GM23248 (cell line): Measurements from ENCODE around the gene MYO1H. TPM values are rescaled to one million over a fixed set of nuclear protein-coding genes. Genes with fewer than 3 reads are reported as not detected.

Experiments used
- DNase-seq: peaks from one replicate; pipeline ENCODE4 v3.0.0-alpha.2; 2015
- H2AFZ ChIP-seq: fragments of 200-600 bp; sonication (generic); 2 replicates; pipeline ENCODE4 v1.6.1; 2016; ENCODE audit warnings: antibody characterized with exemption
- H3F3A ChIP-seq: fragments of 200-600 bp; sonication (generic); 2 replicates; pipeline ENCODE4 v1.6.1; 2016; ENCODE audit warnings: mild to moderate bottlenecking, antibody characterized with exemption, mixed run types; ENCODE audit not compliant: insufficient read depth
- H3K27ac ChIP-seq: fragments of 200-600 bp; sonication (generic); 2 replicates; pipeline ENCODE4 v1.5.1; 2016; ENCODE audit warnings: mild to moderate bottlenecking
- H3K27me3 ChIP-seq: fragments of 200-600 bp; sonication (generic); replicated peaks from 2 replicates; pipeline ENCODE4 v1.6.1; 2016; ENCODE audit warnings: mild to moderate bottlenecking; ENCODE audit not compliant: insufficient read depth
- H3K36me3 ChIP-seq: fragments of 200-600 bp; sonication (generic); 2 replicates; pipeline ENCODE4 v1.6.1; 2016; ENCODE audit warnings: low read depth, mild to moderate bottlenecking
- H3K4me1 ChIP-seq: fragments of 200-600 bp; sonication (generic); 2 replicates; pipeline ENCODE4 v1.6.1; 2016; ENCODE audit warnings: mild to moderate bottlenecking; ENCODE audit not compliant: insufficient read depth
- H3K4me2 ChIP-seq: fragments of 200-600 bp; sonication (generic); one replicate; pipeline ENCODE4 v1.6.1; 2016; ENCODE audit warnings: mild to moderate bottlenecking; ENCODE audit not compliant: unreplicated experiment
- H3K4me3 ChIP-seq: fragments of 200-600 bp; sonication (generic); 2 replicates; pipeline ENCODE4 v1.5.1; 2016; ENCODE audit warnings: mild to moderate bottlenecking
- H3K79me2 ChIP-seq: fragments of 200-600 bp; sonication (generic); 2 replicates; pipeline ENCODE4 v1.6.1; 2016; ENCODE audit warnings: mild to moderate bottlenecking; ENCODE audit not compliant: insufficient read depth
- H3K9ac ChIP-seq: fragments of 200-600 bp; sonication (generic); 2 replicates; pipeline ENCODE4 v1.6.1; 2016; ENCODE audit warnings: mild to moderate bottlenecking
- H3K9me2 ChIP-seq: fragments of 200-600 bp; sonication (generic); 2 replicates; pipeline ENCODE4 v1.6.1; 2016; ENCODE audit warnings: mixed run types, mild to moderate bottlenecking, moderate library complexity; ENCODE audit not compliant: insufficient read depth
- H3K9me3 ChIP-seq: fragments of 200-600 bp; sonication (generic); one replicate; pipeline ENCODE4 v1.6.1; 2017; ENCODE audit warnings: low read depth
- H4K20me1 ChIP-seq: fragments of 200-600 bp; sonication (generic); 2 replicates; pipeline ENCODE4 v1.6.0; 2016; ENCODE audit not compliant: insufficient read depth
- EZH2 ChIP-seq: fragments of 200-600 bp; sonication (generic); IDR thresholded peaks from 2 replicates; pipeline ENCODE4 v1.6.1; 2018; ENCODE audit warnings: antibody characterized with exemption, mild to moderate bottlenecking; ENCODE audit not compliant: insufficient read depth, poor library complexity, severe bottlenecking
- EZH2phosphoT487 ChIP-seq: fragments of 200-600 bp; sonication (generic); IDR thresholded peaks from 2 replicates; pipeline ENCODE4 v1.6.1; 2018; ENCODE audit warnings: antibody characterized with exemption, moderate library complexity, mild to moderate bottlenecking, low read depth; ENCODE audit not compliant: insufficient read depth
- WGBS, 2 experiments: methylation state at CpG; one replicate each; pipeline ENCODE4 v1.1.6; 2015 to 2017; ENCODE audit warnings: low lambda C conversion rate in 2 of 2, low coverage in 1 of 2; ENCODE audit errors: missing lambda C conversion rate in 2 of 2; 5-methylcytosine and 5-hydroxymethylcytosine counted together
- in situ Hi-C: fragments of 300-500 bp; cut with MboI; formaldehyde crosslinking; loops from 2 replicates; pipeline ENCODE4 v1.15.0; 2020
- polyA plus RNA-seq: library from polyadenylated mRNA; unstranded; fragments of >200 nt; fragmentation: Nextera tagmentation; extraction: Ambion mirVana; gene quantifications from 2 replicates; pipeline ENCODE4 v1.2.1, GENCODE V29; 2016
- total RNA-seq: library from RNA; depleted of rRNA; stranded (reverse); fragments of >200 nt; shearing (Covaris generic); gene quantifications from 2 replicates; pipeline ENCODE4 v1.2.3, GENCODE V29; 2014

MYO1H gene
- total and polyA plus RNA-seq, 2 experiments from 2014 or later, result not detected

DNA sequence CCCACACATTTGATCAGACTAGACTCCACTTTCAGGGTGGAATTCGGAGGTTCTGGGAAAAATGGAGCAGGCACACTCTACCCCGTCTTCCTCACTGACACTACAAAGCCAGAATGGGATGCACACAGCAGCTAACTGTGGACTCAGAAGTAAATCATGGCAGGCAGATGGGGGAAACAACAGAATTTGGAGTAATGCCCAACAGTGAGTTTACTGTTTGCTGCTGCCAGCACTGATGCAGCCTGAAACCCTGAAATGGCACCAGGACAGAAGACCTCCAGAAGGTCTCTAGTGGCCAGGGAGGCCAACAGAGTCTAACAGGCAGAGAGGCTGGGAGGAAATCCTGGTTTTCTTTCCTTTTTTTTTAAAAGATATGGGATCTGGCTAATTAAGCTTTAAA, 104.8 kb downstream of the MYO1H start:
- DNase-seq, result peak; percentile 53
- Histone ChIP-seq H3K27ac (peak overlapping the region; percentile 35; the same call in 1 of the 2 replicates), H3F3A (peaks cover 22% of the 10 kb centered on the region), H3K9me2 (no peaks in the 10 kb centered on the region), H3K4me1 (peaks cover 22% of the 10 kb centered on the region), H4K20me1 (no peaks in the 10 kb centered on the region; the same call in 1 of the 2 replicates), H3K4me2 (no peak overlapping the region), H3K4me3 (no peak overlapping the region), H3K79me2 (peaks cover 100% of the 10 kb centered on the region), H3K9me3 (no peaks in the 10 kb centered on the region), H2AFZ (no peak overlapping the region), H3K9ac (no peak overlapping the region), H3K36me3 (peaks cover 91% of the 10 kb centered on the region), H3K27me3 (no peaks in the 10 kb centered on the region)
- in situ Hi-C loops, result no loop called here
- WGBS, 2 experiments, result 91 to 93% methylated on average over 2 of the region's 2 CpGs
- TF ChIP-seq EZH2phosphoT487 (no peak), EZH2 (no peak)

DNA sequence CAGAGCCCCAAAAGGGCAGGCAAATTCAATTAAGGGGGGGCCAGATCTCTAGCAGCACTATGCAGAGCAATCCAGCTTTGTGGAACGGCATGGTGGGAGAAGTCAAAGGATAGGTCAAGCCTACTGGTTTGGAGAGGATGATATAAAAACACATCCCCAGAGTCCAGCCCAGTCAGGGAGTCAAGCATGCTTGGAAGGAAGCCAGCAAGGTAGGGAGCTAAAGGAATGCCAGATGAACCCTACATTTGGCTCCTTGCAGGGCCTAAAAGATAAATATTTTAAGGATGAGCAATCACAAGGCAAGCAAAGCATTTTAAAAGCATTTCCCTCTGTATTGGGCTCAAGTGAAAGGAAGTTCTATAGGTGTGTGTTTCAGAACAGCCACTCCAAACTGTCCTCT, 108.0 kb downstream of the MYO1H start:
- DNase-seq, result peak; percentile 30
- no peak overlapping the region for H2AFZ ChIP-seq
- no peaks in the 10 kb centered on the region for H3K9me2 ChIP-seq
- H3F3A ChIP-seq, result peaks cover 48% of the 10 kb centered on the region
- H3K36me3 ChIP-seq, result peaks cover 80% of the 10 kb centered on the region
- no peak for TF ChIP-seq EZH2
- no peak for TF ChIP-seq EZH2phosphoT487
- H3K4me1 ChIP-seq, result peaks cover 45% of the 10 kb centered on the region
- H3K79me2 ChIP-seq, result peaks cover 100% of the 10 kb centered on the region
- H3K9ac ChIP-seq, result no peak overlapping the region
- no peak overlapping the region for H3K4me2 ChIP-seq
- in situ Hi-C loops, result no loop called here
- no peaks in the 10 kb centered on the region for H4K20me1 ChIP-seq
- WGBS, 2 experiments, result 95 to 96% methylated on average over 1 of the region's 1 CpG
- H3K27ac ChIP-seq, result peak overlapping the region; percentile 7; the same call in 1 of the 2 replicates
- H3K27me3 ChIP-seq, result no peaks in the 10 kb centered on the region
- H3K4me3 ChIP-seq, result no peak overlapping the region
- no peaks in the 10 kb centered on the region for H3K9me3 ChIP-seq

DNA sequence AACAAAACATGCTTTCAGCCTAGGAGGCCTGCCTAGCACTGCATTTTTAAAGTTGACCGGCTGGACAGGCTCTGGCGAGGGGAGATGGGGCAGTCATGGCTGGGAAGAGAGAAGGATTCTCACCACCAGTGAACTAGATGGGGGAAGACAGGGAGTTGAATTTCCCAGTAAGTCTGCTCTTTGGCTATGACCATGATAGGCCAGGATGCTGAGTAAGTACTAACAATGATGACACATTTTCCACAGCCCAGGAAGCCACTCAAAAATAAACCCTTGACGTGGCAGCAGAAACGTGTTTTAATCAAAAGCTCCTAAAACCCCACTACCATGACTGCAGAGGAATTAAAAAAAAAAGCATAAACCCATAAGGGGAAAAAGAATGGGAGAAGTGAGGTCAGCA, 110.4 kb downstream of the MYO1H start:
- H3K4me3 ChIP-seq, result 0 out of 2 replicates have a peak overlapping the region, but pooled peaks have one; percentile 20
- 16 to 17% methylated on average over 4 of the region's 4 CpGs for WGBS, 2 experiments
- peak; percentile 90 for DNase-seq
- peak overlapping the region; percentile 81 for H3K9ac ChIP-seq
- H3K79me2 ChIP-seq, result peaks cover 89% of the 10 kb centered on the region
- TF ChIP-seq EZH2, result no peak
- no peak for TF ChIP-seq EZH2phosphoT487
- no peak overlapping the region for H2AFZ ChIP-seq
- H3K36me3 ChIP-seq, result peaks cover 57% of the 10 kb centered on the region
- H3K9me3 ChIP-seq, result no peaks in the 10 kb centered on the region
- H3K27me3 ChIP-seq, result no peaks in the 10 kb centered on the region
- H3K27ac ChIP-seq, result peak overlapping the region; percentile 99
- peaks cover 70% of the 10 kb centered on the region for H3F3A ChIP-seq
- H3K9me2 ChIP-seq, result no peaks in the 10 kb centered on the region
- no peaks in the 10 kb centered on the region for H4K20me1 ChIP-seq
- in situ Hi-C loops, result no loop called here
- peaks cover 67% of the 10 kb centered on the region for H3K4me1 ChIP-seq
- H3K4me2 ChIP-seq, result peak overlapping the region; percentile 63

DNA sequence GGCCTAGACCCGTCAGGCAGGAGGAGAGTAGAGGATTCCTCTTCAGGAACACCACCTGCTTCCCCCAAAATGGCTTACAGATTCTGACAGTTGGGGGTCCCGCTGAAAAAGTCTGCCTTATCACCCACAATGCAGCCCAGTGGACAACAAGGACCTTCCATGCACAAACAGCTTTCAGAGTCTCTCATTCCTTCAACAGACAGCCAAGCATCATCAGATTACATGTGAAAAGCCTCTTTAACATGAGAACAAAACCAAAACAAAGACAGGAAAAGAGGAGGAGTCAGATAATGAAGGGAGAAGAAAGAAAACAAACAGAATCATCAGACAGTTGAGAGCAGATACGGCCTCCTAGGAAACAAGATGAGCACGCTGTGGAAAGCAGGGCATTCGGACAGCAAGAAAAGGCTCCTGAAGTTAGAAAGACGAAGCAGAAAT, 111.1 kb downstream of the MYO1H start:
- peaks cover 50% of the 10 kb centered on the region for H3K36me3 ChIP-seq
- in situ Hi-C loops, result no loop called here
- H3K79me2 ChIP-seq, result peaks cover 85% of the 10 kb centered on the region
- TF ChIP-seq EZH2 (no peak), EZH2phosphoT487 (no peak)
- peak; percentile 68 for DNase-seq
- peaks cover 73% of the 10 kb centered on the region for H3F3A ChIP-seq
- H2AFZ ChIP-seq, result no peak overlapping the region
- no peaks in the 10 kb centered on the region for H3K9me2 ChIP-seq
- peak overlapping the region; percentile 63 for H3K4me2 ChIP-seq
- peaks cover 72% of the 10 kb centered on the region for H3K4me1 ChIP-seq
- peak overlapping the region; percentile 81 for H3K9ac ChIP-seq
- peak overlapping the region; percentile 20 for H3K4me3 ChIP-seq
- H3K27ac ChIP-seq, result peak overlapping the region; percentile 99
- no peaks in the 10 kb centered on the region for H3K9me3 ChIP-seq
- H3K27me3 ChIP-seq, result no peaks in the 10 kb centered on the region
- H4K20me1 ChIP-seq, result no peaks in the 10 kb centered on the region
- 17 to 22% methylated on average over 6 of the region's 6 CpGs for WGBS, 2 experiments

DNA sequence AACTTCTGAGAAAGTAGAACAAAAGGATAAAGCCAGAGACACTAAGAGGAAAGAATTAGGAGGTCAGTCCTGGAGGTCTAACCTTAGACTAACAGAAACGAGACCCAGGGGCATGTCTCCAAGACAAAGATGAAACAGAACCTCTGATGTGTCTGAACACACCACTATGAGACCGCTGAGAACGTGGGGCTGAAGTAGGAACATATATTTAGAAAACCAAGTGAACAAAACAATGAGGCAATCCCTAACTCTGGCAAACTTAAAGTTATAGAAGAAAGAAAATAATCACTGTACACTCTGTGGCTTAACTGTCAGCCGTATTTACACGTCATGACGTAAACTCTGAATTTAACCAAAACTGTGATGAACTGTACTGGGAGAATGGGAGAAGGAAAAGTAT, 111.5 kb downstream of the MYO1H start:
- no peak overlapping the region for H2AFZ ChIP-seq
- H3K9ac ChIP-seq, result peak overlapping the region; percentile 81
- H3F3A ChIP-seq, result peaks cover 78% of the 10 kb centered on the region
- peak overlapping the region; percentile 63 for H3K4me2 ChIP-seq
- H3K27ac ChIP-seq, result peak overlapping the region; percentile 99
- H3K4me3 ChIP-seq, result peak overlapping the region; percentile 20
- peaks cover 77% of the 10 kb centered on the region for H3K4me1 ChIP-seq
- H3K9me3 ChIP-seq, result no peaks in the 10 kb centered on the region
- peak; percentile 49 for DNase-seq
- H3K79me2 ChIP-seq, result peaks cover 85% of the 10 kb centered on the region
- no peaks in the 10 kb centered on the region for H4K20me1 ChIP-seq
- no peaks in the 10 kb centered on the region for H3K27me3 ChIP-seq
- 19 to 26% methylated on average over 6 of the region's 6 CpGs for WGBS, 2 experiments
- H3K36me3 ChIP-seq, result peaks cover 45% of the 10 kb centered on the region
- no peaks in the 10 kb centered on the region for H3K9me2 ChIP-seq
- no peak for TF ChIP-seq EZH2phosphoT487
- no peak for TF ChIP-seq EZH2
- in situ Hi-C loops, result no loop called here
